Fibroblast of gingiva (primary cell): ENCODE results near the gene BTBD2.

Experiments used
- DNase-seq: peaks from one replicate; pipeline ENCODE4 v3.0.0-alpha.2; 2011; ENCODE audit warnings: low read depth

BTBD2 gene

GRCh38 chr19:1941146-1942077 lies 74.1 kb downstream of the BTBD2 start, which contains the start of gene CSNK1G2:
Gene CSNK1G2 (plus strand): TSS chr19:1941172. CDS start chr19:1969773, 28,601 bp downstream.
- DNase-seq = no peak

- DNase-seq = no peak
These were observed 77.4 kb downstream of the BTBD2 start for GRCh38 chr19:1938071-1938470.

DNA sequence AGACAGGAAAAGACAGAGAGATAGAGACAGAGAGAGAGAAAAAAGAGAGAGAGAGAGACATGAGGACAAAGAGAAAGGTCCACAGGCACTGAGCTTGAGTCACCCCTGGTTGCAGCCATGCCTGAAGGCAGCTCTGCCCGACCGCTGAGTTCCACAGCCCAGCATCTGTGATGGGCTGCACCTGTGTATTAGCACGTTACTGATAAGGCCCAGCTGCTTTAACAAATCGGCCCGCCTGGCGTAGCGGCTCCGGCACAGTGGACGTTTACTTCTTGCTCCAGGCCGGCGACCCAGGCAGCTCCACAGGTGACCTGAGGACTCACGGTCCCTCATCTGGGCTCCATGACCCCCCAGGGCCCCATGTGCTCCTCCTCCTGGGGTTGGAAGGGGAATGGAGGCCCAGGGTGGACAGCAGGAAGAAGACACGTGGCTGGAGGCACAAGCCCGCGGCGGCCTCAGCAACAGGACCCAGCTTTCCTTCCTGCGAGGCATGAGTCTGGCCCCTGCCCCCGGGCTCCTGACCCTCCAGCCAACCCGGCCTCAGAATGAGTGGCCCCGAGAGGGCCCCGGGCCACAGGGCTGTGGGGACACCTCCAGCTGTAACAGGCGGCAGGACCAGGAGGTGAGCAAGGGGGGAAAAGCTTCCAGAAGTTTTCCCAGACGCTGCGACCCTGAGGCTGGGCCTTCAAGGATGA lies 78.5 kb downstream of the BTBD2 start:
- no peak for DNase-seq

DNA sequence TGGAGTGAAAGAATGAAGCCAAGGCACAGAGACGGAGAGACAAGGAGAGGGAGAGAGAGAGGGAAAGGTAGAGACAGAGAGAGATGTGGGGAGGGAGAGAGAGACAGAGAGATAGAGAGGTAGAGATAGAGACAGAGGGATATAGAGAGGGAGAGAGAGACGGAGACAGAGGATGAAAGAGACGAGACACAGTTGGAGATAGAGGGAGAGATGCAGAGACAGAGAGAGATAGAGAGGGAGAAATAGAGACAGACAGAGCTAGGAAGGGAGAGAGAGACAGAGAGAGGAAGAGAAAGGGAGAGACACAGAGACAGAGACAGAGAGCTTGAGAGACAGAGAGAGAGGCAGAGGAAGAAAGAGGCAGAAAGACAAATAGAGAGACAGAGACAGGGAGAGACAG lies 79.1 kb downstream of the BTBD2 start:
- no peak for DNase-seq

DNA sequence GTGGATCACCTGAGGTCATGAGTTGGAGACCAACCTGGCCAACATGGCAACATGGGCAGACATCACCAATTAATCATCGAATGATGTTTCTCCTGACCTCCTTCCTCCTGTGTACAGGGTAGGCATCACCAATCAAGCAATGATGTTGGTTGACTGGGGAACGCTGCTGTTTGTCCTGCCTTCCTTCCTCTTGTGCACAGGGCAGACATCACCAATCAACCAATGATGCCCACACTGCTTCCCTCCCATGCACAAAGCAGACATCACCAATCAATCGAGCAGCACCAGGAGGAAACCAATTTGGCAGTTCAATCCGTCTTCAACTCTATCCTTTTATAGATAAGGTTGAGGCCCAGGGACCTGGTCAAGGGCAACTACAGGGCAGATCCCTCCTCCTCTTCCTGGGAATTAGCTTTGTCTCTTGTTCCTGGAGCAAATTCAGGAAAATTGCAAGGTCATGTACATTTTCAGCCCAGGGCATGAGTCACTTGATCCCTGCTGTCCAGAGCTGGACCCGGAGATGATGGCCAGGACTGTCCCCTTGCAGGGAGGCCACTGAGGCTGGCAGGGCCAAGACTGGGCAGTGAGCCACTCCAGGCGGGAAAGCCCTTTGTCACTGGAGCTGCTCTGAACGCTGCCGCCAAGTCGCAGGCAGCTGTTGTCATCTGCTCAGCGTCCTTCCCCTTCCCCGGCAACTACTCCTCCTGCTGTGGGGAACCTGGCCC lies 79.9 kb downstream of the BTBD2 start:
- DNase-seq = peak; percentile 51
